ENCODE results near the gene IRX6.

IRX6 gene

GRCh38 chr16:55282441-55282840, 41.6 kb upstream of the IRX6 start:
- TF ChIP-seq, protein P1, sequence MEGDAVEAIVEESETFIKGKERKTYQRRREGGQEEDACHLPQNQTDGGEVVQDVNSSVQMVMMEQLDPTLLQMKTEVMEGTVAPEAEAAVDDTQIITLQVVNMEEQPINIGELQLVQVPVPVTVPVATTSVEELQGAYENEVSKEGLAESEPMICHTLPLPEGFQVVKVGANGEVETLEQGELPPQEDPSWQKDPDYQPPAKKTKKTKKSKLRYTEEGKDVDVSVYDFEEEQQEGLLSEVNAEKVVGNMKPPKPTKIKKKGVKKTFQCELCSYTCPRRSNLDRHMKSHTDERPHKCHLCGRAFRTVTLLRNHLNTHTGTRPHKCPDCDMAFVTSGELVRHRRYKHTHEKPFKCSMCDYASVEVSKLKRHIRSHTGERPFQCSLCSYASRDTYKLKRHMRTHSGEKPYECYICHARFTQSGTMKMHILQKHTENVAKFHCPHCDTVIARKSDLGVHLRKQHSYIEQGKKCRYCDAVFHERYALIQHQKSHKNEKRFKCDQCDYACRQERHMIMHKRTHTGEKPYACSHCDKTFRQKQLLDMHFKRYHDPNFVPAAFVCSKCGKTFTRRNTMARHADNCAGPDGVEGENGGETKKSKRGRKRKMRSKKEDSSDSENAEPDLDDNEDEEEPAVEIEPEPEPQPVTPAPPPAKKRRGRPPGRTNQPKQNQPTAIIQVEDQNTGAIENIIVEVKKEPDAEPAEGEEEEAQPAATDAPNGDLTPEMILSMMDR (IDR thresholded peaks at IDR 0.05; ENCODE audit: low read depth, low read length), result no peak
- no peak for DNase-seq (ENCODE audit: low read depth in 2 of 2)

GRCh38 chr16:55283812-55284717, 39.9 kb upstream of the IRX6 start:
- TF ChIP-seq, protein P1 (IDR thresholded peaks at IDR 0.05; ENCODE audit: low read depth, low read length), result no peak
- H3K4me3 ChIP-seq (replicated peaks in 1 of 2; ENCODE audit: low read depth in 2 of 2, low read length in 2 of 2), result no peak overlapping the region
- no peak for DNase-seq (ENCODE audit: low read depth in 2 of 2)

More at GRCh38 chr16:55282441-55282840, 41.6 kb upstream of the IRX6 start:
- no peak overlapping the region for H3K4me3 ChIP-seq (replicated peaks in 1 of 2; ENCODE audit: low read depth in 2 of 2, low read length in 2 of 2)

DNA sequence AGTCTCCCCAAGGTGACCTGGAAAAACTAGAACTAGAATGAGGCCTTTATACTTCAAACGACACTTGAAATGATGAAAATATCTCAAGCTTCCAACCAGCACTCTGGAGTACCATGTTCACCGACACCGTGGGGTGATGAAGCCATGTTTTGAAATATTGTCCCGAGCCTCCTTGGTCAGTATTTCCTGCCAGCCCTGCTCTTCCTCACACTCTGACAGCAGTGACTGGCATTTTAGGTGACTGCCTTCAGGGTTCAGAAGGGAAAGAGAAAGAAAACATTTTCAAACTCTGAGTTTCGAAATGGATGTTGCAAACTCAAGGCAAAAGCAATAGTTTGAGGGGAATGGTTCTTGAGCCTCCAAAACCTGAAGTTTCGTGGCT, 39.3 kb upstream of the IRX6 start:
- TF ChIP-seq, protein P1 (IDR thresholded peaks at IDR 0.05; ENCODE audit: low read depth, low read length), result no peak
- H3K4me3 ChIP-seq (replicated peaks in 1 of 2; ENCODE audit: low read depth in 2 of 2, low read length in 2 of 2), result no peak overlapping the region
- DNase-seq (ENCODE audit: low read depth in 2 of 2), result no peak

GRCh38 chr16:55285586-55285985, 38.4 kb upstream of the IRX6 start:
- no peak for DNase-seq (ENCODE audit: low read depth in 2 of 2)
- TF ChIP-seq, protein P1 (IDR thresholded peaks at IDR 0.05; ENCODE audit: low read depth, low read length), result no peak

GRCh38 chr16:55289353-55289752, 34.6 kb upstream of the IRX6 start:
- TF ChIP-seq, protein P1 (IDR thresholded peaks at IDR 0.05; ENCODE audit: low read depth, low read length), result no peak
- no peak overlapping the region for H3K4me3 ChIP-seq (replicated peaks in 1 of 2; ENCODE audit: low read depth in 2 of 2, low read length in 2 of 2)
- DNase-seq (ENCODE audit: low read depth in 2 of 2), result no peak

More at GRCh38 chr16:55285586-55285985, 38.4 kb upstream of the IRX6 start:
- no peak overlapping the region for H3K4me3 ChIP-seq (replicated peaks in 1 of 2; ENCODE audit: low read depth in 2 of 2, low read length in 2 of 2)

- no peak for DNase-seq (ENCODE audit: low read depth in 2 of 2)
- H3K4me3 ChIP-seq (replicated peaks in 1 of 2; ENCODE audit: low read depth in 2 of 2, low read length in 2 of 2), result no peak overlapping the region
- TF ChIP-seq, protein P1 (IDR thresholded peaks at IDR 0.05; ENCODE audit: low read depth, low read length), result no peak
These were observed 32.2 kb upstream of the IRX6 start for GRCh38 chr16:55291847-55292246.

Measured in cardiac fibroblast (primary cell).